Esophagus muscularis mucosa (tissue), 4 donors: ENCODE data around the gene F8. TPM values are rescaled to one million over a fixed set of nuclear protein-coding genes. Genes with fewer than 3 reads are reported as not detected.
A peak's percentile ranks its signal among the peaks of the same experiment; 100 is the strongest.

Source experiments
- DNase-seq: peaks from one replicate; pipeline ENCODE4 v3.0.0-alpha.2; 2017; ENCODE audit errors: extremely low spot score
- H3K27ac ChIP-seq, 4 donors: fragments of 200-600 bp; sonication (generic); replicated peaks in 1 of 4; 1 replicate in 3 of 4; 2 replicates in 1 of 4; pipeline ENCODE4 v1.5.1; 2016 to 2019; ENCODE audit warnings: mild to moderate bottlenecking in 1 of 4
- H3K27me3 ChIP-seq, 4 donors: fragments of 200-600 bp; sonication (generic); one replicate each; pipeline versions ENCODE4 v1.5.1 to v1.6.0; 2016 to 2019
- H3K36me3 ChIP-seq, 4 donors: fragments of 200-600 bp; sonication (generic); one replicate each; pipeline ENCODE4 v1.5.1; 2016 to 2019
- H3K4me1 ChIP-seq, 4 donors: fragments of 200-600 bp; sonication (generic); one replicate each; pipeline ENCODE4 v1.5.1; 2016 to 2019
- H3K4me3 ChIP-seq, 4 donors: fragments of 200-600 bp; sonication (generic); 1 replicate in 2 of 4; 2 replicates in 2 of 4; pipeline ENCODE4 v1.5.1; 2016 to 2019; ENCODE audit warnings: mild to moderate bottlenecking in 4 of 4, moderate library complexity in 1 of 4
- H3K9me3 ChIP-seq, 4 donors: fragments of 200-600 bp; sonication (generic); 1 replicate in 3 of 4; 2 replicates in 1 of 4; pipeline ENCODE4 v1.5.1; 2016 to 2019
- EP300 ChIP-seq: sonication (generic); formaldehyde crosslinking; IDR thresholded peaks from one replicate; pipeline ENCODE4 v1.6.1; 2017; ENCODE audit warnings: antibody characterized with exemption
- POLR2A ChIP-seq: fragments of 450-650 bp; IDR thresholded peaks from one replicate; pipeline ENCODE4 v1.6.1; 2017; ENCODE audit warnings: antibody characterized with exemption, moderate library complexity, mild to moderate bottlenecking, low read depth
- POLR2AphosphoS5 ChIP-seq, 2 donors: sonication (generic); formaldehyde crosslinking; IDR thresholded peaks; one replicate each; pipeline ENCODE4 v1.6.1; 2017; ENCODE audit warnings: antibody characterized with exemption in 2 of 2
- WGBS: methylation state at CpG from one replicate; pipeline ENCODE4 v1.1.5; 2018; 5-methylcytosine and 5-hydroxymethylcytosine counted together
- intact Hi-C: fragments of 100-400 bp; cut with DNase I; formaldehyde crosslinking; loops from one replicate; pipeline ENCODE4 v1.15.1; 2023
- total RNA-seq, 4 donors: library from RNA; depleted of rRNA; stranded (reverse); fragments of >200 nt; gene quantifications; one replicate each; pipeline versions ENCODE4 v1.1.0 to v1.2.1, GENCODE V29; 2016
- TF ChIP-seq, protein P1 (sequence below), 3 experiments: fragments of 200-600 bp in 2 of 3; fragments of 450-650 bp in 1 of 3; sonication (generic) in 2 of 3; IDR thresholded peaks; one replicate each; pipeline ENCODE4 v1.5.1; 2017 to 2019; ENCODE audit warnings: antibody characterized with exemption in 3 of 3, mild to moderate bottlenecking in 2 of 3, moderate library complexity in 1 of 3

F8 gene
- total RNA-seq, 4 donors from 2014 or later: 17.0 to 30.0 (median 22.3) TPM

DNA sequence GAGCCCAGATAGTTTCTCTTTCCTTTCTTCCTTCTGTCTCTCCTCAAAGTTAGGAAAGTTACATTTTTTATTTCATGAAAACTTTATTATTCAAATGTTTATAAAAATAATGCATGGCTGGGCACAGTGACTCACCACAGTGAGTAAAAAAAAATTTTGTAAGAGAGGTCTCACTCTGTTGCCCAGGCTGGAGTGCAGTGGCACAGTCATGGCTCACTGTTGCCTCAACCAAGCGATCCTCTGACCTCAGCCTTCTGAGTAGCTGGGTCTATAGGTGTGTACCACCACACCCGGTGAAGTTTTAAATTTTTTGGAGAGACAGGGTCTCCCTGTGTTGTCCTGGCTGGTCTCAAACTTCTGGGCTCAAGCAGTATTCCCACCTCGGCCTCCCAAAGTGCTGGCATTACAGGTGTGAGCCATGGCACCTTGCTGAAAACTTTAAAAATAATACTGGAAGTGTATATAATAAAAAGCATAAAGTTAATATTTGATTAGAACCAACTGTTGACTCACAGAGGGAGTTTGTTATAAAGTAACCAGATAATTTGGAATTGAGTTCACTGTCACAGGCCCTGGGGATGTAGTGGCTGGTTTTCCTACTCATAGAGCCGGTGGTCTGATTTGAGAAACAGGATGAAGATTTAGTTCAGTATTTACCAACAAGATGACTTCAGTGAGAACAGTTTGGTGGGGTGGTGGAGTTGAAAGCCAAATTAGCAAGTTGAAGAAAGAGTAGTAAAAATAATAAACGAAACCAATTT lies 30.4 kb upstream of the F8 start:
- intact Hi-C loops: loop anchor here (5.0 kb wide), 1 partner anchor 71 kb away; no protein-coding TSS in a partner anchor
- no peak for DNase-seq
- Histone ChIP-seq H3K36me3 (peaks cover 0 to 25% (median 8%) of the 10 kb centered on the region in 4 donors), H3K27ac (no peak overlapping the region), H3K27me3 (no peaks in the 10 kb centered on the region), H3K4me3 (no peak overlapping the region), H3K4me1 (peaks cover 11 to 18% (median 15%) of the 10 kb centered on the region in 4 donors), H3K9me3 (no peaks in the 10 kb centered on the region)
- WGBS: 78% methylated on average over 5 of the region's 5 CpGs
- TF ChIP-seq, protein P1, sequence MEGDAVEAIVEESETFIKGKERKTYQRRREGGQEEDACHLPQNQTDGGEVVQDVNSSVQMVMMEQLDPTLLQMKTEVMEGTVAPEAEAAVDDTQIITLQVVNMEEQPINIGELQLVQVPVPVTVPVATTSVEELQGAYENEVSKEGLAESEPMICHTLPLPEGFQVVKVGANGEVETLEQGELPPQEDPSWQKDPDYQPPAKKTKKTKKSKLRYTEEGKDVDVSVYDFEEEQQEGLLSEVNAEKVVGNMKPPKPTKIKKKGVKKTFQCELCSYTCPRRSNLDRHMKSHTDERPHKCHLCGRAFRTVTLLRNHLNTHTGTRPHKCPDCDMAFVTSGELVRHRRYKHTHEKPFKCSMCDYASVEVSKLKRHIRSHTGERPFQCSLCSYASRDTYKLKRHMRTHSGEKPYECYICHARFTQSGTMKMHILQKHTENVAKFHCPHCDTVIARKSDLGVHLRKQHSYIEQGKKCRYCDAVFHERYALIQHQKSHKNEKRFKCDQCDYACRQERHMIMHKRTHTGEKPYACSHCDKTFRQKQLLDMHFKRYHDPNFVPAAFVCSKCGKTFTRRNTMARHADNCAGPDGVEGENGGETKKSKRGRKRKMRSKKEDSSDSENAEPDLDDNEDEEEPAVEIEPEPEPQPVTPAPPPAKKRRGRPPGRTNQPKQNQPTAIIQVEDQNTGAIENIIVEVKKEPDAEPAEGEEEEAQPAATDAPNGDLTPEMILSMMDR (IDR thresholded peaks at IDR 0.05): no peak
- TF ChIP-seq POLR2A: no peak

DNA sequence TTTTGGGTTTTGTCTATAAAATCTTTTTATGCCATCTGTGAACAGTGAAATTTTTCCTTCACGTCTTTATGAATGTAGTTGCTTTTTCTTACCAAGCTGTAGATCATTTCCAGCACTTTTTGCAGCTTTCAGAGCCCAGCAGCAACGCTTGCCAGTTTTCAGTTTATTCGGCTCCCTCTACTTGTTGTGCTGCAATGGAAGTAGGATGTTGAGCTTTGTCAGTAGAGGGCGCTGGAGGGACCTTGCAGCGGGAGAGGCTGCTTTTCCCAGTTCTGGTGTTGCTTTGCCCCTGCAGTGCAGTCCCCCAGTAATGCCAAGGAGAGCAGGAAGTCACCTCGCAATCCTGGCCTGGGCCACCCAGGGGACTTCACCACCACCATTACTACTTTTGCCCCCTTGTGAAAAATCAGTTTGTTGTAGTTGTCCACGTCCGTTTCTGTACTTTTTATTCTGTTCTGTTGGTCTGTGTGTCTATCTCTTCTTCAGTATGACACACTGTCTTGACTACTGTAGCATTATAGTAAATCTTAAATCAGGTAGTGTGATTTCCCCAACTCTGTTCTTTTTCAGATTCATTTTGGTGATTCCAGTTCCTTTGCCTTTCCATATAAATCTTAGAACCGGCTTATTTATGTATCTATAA lies 26.6 kb upstream of the F8 start:
- Histone ChIP-seq H3K4me1 (peaks cover 0 to 8% (median 2%) of the 10 kb centered on the region in 4 donors), H3K27me3 (no peaks in the 10 kb centered on the region), H3K9me3 (no peaks in the 10 kb centered on the region), H3K27ac (no peak overlapping the region), H3K4me3 (no peak overlapping the region), H3K36me3 (peaks cover 0 to 25% (median 9%) of the 10 kb centered on the region in 4 donors)
- intact Hi-C loops: no loop called here
- TF ChIP-seq, protein P1 (IDR thresholded peaks at IDR 0.05): peak; percentile 31 to 54 (median 31)
- TF ChIP-seq EP300 (no peak), POLR2A (no peak), POLR2AphosphoS5 (IDR thresholded peaks at IDR 0.05) (no peak)
- WGBS: 47% methylated on average over 9 of the region's 9 CpGs
- DNase-seq: no peak

DNA sequence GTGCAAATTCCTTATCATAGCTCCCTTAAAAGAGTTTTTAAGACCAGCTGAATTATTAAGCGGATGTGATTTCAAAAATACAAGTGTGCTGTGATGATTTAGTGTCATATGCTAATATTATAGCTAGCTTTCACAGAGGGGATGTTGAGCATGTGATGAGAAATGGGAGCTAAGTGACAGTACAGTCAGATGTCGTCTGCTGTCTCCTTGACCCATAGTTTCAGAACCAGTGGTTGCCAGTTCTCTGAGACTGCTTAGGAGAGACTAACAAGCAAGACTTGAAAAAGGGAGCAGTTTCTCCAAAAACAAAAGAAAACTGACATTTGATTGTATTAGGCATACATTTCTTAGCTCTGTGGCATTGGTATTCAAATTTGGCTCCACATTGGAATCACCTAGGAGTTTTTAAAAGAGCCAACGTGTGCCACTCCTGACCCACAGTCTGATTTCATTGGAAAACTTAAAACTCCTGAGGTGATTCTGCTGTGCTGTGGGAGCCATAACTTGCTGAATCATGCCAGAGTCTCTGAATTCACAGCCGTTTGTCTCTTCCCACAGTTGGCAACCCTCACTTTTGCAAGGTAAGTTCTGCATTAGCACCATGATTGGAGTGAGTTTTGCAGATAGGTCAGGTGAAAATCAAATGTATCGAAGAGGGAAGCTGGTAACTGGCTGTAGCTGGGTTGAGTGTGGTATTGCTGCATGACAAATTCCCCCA lies 24.4 kb upstream of the F8 start:
- H3K27ac ChIP-seq: no peak overlapping the region
- H3K4me3 ChIP-seq: no peak overlapping the region
- H3K9me3 ChIP-seq: no peaks in the 10 kb centered on the region
- DNase-seq: no peak
- no peak for TF ChIP-seq POLR2AphosphoS5 (IDR thresholded peaks at IDR 0.05)
- TF ChIP-seq, protein P1 (IDR thresholded peaks at IDR 0.05): no peak
- TF ChIP-seq POLR2A: no peak
- TF ChIP-seq EP300: no peak
- intact Hi-C loops: no loop called here
- peaks cover 0 to 13% (median 2%) of the 10 kb centered on the region in 4 donors for H3K4me1 ChIP-seq
- H3K36me3 ChIP-seq: peaks cover 0 to 13% (median 6%) of the 10 kb centered on the region in 4 donors
- 53% methylated on average over 5 of the region's 5 CpGs for WGBS
- no peaks in the 10 kb centered on the region for H3K27me3 ChIP-seq

DNA sequence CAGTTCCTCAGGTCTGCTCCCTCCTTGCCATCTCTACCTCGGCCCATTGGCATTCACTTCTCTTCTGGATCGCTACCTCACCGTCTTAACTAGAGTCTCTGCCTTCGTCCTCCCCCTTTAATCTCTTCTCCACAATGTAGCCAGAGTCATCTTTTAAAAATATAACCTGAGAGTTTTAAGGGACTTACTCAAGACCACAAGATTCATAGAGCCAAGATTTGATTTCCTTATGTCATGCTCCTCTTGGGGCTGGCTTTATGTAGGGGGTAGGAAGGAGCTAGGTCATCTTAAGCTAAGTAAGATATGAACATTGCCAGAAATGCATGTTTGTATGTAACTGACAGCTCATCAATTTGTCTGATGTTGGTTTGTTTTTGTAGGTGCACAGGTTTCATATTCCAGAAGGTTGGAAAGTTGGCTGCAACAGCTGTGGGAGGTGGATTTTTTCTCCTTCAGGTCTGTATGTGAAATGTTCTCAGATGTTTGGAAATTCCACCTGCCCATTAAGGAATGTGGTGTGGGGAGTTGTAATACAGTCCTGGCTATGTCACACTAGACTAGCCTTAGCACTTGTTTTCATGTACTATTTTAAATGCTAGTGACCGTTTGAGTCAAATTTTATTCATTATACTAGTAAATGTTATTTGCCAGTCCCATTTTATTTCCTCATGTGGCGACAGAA lies 23.7 kb upstream of the F8 start:
- peaks cover 0 to 13% (median 2%) of the 10 kb centered on the region in 4 donors for H3K4me1 ChIP-seq
- 68% methylated on average over 6 of the region's 6 CpGs for WGBS
- no peak overlapping the region for H3K4me3 ChIP-seq
- DNase-seq: no peak
- H3K9me3 ChIP-seq: no peaks in the 10 kb centered on the region
- H3K36me3 ChIP-seq: peaks cover 0 to 8% (median 3%) of the 10 kb centered on the region in 4 donors
- H3K27ac ChIP-seq: no peak overlapping the region
- H3K27me3 ChIP-seq: no peaks in the 10 kb centered on the region
- intact Hi-C loops: no loop called here
- no peak for TF ChIP-seq POLR2A
- no peak for TF ChIP-seq EP300
- TF ChIP-seq POLR2AphosphoS5 (IDR thresholded peaks at IDR 0.05): no peak
- TF ChIP-seq, protein P1 (IDR thresholded peaks at IDR 0.05): no peak
